Fibroblast of skin of back (primary cell): ENCODE results near the gene RNGTT.
A peak's percentile ranks its signal among the peaks of the same experiment; 100 is the strongest.
"Not testable (repeated sequence)": the region's sequence is repeated elsewhere in the genome, so short reads cannot be mapped to it uniquely, and the experiment has no call there.

Experiments used
- DNase-seq: peaks from one replicate; pipeline ENCODE4 v3.0.0-alpha.2; 2013

The RNGTT gene

DNA sequence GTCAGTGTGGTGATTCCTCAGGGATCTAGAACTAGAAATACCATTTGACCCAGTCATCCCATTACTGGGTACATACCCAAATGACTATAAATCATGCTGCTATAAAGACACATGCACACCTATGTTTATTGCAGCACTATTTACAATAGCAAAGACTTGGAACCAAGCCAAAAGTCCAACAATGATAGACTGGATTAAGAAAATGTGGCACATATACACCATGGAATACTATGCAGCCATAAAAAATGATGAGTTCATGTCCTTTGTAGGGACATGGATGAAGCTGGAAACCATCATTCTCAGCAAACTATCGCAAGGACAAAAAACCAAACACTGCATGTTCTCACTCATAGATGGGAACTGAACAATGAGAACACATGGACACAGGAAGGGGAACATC is 247.0 kb downstream of the RNGTT start:
- not testable (repeated sequence) for DNase-seq

DNA sequence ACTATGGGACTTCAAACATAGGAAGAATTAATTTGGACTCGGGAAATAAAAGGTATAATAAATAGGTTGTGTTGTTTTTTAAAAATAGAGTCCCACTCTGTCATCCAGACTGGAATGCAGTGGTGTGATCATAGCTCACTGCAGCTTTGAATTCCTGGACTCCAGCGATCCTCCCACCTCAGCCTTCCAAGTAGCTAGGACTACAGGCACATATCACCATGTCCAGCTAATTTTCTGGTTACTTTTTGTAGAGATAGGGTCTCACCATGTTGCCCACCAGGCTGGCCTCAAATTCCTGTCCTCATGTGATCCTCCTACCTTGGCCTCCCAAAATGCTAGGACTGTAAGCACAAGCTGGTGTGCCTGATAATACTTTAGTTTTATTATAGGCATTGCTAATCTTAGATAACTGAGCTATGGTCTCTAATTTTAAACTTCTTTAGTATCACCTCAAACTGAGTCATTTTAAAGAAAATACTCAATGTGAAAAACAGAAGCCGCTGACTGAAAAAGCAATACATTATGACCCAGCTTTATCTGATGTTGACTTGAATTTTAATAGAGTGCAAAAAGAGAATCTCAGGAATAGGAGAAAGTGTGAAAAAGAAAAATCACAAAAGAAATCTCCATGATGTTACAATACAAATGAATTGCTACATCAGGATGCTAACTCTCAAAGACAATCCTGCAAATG is 251.0 kb downstream of the RNGTT start:
- DNase-seq, result no peak

DNA sequence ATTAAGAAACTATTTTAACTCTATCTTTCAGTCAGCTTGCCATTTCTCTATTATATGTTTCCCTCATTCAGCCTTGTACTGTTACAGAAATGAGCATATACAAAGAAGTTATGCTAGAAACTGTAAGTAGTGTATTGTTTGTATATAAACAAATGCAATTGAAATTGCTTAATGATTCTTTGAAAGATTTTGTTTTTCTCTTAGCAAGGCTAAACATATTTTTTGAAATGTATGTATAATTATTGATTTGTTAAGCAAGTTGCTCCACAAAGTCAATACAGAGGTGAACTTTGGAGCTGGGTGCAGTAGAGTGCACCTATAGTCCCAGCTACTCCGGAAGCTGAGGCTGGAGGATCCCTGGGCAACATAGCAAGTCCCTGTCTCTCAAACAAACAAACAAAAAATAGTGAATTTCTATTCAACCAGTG is 253.6 kb downstream of the RNGTT start:
- DNase-seq, result no peak

DNA sequence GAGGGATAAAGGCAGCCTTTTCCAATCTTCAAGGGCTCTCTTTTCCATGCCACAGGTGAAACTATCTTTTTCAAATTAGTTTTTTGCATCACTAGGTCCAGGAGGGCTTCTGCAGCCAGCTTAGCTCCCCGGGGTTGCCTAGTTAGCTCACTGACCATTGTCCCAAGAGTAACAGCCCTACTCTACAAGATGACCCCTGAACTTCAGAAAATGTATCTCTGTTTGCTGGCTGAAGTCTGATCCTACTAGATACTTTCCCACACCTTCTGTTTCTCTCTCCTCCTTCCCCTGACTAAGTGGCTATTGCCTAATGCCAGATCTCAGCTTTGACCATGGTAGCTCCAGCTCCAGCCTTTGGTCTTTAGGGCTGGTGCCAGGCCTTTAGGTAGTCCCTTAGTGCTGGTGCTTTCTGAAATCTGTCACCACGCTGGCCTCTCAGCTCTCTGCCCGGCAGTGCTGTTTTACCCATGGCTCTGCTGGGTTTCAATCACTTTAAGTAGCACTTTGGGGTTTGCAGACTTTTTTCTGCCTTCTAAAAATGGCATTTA is 255.1 kb downstream of the RNGTT start:
- no peak for DNase-seq

DNA sequence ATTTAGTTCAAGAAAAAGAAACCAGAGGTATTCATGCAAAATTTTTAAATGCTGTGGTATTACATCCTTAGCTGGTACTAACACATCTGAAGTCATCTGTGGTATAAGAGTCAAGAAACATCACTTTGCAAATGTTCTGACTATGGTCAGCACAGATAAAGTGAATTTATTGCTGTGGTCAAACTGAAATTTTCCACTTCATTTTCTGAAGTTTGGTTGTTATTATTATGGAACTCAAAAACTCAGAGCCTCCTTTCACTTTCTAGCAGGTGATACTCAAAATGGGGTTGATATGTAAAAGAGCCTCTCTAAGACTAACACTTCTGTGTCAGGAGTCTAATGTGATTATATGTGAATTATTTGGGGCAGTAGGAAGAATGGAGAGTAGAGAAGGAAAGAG is 257.8 kb downstream of the RNGTT start:
- no peak for DNase-seq

DNA sequence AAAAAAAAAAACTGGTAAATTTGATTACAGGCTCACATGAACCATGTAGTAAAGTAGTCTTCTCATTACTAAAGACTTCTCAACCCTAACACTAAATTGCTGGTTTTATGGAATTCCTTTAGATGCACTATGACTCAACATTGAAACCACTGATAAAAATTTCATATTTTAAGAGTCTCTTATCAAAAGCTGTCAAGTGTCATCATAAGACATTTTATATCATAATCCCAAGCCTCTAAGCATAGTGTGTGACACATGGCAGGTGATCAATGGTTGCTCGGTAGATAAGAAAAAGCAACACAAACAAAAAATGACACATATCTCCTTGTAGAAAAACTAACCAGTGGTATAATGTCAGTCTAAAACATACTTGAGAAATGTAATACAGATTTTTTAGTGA is 258.4 kb downstream of the RNGTT start:
- DNase-seq, result peak; percentile 20

DNA sequence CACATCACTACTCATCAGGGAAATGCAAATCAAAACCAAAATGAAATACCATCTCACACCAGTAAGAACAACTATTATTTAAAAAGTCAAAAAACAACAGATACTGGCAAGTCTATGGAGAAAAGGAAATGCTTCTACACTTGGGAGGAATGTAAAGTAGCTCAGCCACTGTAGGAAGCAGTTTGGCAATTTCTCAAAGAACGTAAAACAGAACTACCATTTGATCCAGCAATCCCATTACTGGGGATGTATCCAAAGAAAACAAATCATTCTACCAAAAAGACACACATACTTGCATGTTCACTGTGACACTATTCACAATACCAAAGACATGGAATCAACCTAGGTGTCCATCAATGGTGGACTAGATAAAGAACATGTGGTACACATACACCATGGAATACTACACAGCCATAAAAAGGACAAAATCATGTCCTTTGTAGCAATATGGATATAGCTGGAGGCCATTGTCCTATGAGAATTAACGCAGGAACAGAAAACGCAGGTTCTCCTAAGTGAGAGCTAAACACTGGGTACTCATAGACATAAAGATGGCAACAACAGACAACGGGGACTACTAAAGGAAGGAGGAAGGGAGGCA is 260.4 kb downstream of the RNGTT start:
- peak; percentile 43 for DNase-seq

DNA sequence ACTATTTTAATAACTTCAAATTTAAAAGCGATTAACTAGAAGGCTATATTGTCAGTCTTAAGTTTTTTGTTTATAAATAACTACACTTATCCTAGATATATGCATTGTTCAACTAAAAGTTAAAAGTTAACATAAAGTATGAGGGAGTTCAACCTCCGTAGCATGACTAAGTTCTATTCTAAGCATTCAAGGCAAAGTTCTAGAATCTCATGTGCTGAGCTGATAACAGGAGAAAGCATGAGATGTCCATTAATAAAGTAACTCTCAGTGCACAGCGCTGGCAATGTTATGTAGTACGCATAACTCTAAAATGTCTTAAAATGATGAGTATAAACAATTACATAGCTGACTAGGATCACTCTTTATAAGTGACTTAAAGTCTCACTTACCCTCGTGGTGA is 264.8 kb downstream of the RNGTT start:
- DNase-seq, result no peak

DNA sequence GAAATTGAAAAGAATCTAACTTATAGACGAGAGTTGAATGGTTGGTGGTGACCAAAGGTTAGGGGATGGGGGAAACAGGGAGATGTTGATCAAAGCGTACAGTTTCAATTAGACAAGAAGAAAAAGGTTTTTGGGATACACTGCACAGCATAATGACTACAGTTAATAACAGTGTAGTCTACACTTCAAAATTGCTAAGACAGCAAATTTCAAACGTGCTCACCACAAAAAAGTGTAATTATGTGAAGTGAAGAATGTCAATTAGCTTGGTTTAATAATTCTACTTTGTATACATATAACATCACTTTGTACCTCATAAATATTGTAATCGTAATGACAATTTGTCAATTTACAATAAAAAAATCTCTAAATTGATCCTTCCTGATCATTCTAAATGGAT is 267.5 kb downstream of the RNGTT start:
- no peak for DNase-seq

DNA sequence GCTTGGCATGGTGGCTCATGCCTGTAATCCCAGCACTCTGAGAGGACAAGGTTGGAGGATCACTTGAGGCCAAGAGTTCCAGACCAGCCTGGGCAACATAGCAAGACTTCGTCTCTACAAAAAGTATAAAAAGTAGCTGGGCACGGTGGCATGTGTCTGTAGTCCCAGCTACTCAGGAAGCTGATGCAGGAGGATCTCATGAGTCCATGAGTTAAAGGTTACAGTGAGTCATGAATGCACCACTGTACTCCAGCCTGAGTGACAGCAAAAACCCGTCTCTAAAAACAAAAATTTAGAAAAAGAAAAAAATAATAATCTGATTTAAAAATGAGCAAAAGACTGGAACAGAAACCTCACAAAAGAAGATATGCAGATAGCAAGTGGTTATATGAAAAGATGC is 279.7 kb downstream of the RNGTT start:
- no peak for DNase-seq

DNA sequence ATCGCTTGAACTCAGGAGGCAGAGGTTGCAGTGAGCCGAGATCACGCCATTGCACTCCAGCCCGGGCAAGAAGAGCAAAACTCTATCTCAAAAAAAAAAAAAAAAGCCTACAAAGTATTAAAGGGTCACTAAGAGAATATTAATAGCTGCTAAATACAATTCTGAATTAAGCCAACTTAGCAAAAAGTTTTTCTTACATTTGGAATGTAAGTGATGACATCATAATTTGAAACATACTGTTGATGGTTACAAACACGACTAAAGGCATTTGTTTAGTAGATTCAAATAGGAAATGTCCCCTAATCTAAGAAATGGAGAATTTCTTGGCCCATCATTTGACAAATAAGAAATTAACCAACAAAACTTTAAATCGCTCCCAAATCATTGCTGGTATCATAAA is 282.8 kb downstream of the RNGTT start:
- no peak for DNase-seq

DNA sequence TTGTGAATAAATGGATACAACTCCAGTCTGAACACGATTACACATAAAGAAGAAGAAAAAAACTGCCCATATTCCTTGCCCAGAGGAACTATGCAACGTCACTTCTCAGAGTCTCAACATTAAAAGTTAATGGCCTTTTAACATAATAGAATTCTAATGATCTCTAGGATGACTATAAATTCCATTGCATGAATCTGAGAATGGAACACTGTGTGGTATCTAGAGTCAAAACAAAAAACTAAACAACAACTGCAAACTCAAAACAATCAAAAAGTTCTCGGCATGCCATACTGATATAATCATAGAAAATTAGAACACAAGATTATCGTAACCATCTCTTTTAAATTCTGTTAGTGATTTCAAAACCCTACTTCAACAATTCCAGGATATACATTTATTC is 283.6 kb downstream of the RNGTT start:
- DNase-seq, result no peak

DNA sequence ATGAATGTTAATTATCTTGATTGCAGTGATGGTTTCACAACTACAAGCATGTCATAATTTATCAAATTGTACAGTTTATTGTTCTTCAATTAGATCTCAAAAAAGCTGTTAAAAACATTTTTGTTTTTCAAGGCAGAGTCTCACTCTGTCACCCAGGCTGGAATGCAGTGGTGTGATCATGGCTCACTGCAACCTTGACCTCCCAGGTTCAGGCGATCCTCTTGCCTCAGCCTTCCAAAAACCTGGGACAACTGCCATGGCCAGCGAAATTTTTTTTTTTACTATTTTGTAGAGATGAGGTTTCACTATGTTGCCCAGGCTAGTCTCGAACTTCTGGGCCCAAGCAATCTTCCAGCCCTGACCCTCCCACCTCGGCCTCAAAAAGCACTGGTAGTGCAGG is 286.1 kb downstream of the RNGTT start:
- DNase-seq, result no peak

DNA sequence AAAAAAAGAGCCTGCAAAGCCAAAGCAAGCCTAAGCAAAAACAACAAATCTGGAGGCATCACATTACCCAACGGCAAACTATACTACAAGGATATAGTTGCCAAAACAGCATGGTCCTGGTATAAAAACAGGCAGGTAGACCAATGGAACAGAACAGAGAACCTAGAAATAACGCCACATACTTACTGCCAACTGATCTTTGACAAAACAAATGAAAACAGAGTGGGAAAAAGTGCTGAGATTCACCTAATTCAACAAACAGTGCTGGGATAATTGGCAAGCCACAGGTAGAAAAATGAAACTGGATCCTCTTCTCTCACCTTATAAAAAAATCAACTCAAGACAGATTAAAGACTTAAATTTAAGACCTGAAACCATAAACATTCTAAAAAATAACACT is 291.8 kb downstream of the RNGTT start:
- no peak for DNase-seq

DNA sequence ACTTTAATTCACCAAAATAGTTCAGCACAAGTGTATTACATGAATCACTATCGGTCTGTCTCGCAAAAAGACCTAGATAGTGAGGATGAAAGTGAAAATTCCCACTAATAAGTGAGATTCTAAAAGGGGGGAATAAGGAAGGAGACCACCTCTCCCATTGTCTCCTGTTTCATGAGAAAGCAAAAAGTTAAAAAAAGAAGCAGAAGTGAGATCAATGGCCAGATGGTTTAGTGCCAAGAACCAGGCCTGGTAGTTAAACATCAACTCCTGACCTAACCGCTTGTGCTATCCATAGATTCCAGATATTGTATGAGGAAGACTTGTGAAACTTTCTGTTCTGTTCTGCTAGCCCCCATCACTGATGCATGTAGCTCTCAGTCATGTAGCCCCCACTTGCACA is 293.0 kb downstream of the RNGTT start:
- DNase-seq, result no peak

DNA sequence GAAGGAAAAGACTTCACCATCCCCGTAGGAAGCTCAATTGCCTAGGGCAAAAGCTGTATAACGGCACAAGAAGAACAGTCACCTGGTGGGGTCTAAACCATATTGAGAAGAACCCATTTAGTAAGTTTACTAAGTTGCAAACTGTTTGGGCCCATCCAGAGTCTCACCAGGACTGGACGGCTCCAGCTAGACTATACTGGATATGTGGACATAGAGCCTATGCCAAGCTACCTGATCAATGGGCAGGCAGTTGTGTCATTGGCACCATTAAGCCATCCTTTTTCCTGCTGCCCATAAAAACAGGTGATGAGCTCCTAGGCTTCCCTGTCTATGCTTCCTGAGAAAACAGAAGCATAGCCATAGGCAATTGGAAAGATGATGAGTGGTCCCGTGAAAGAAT is 293.9 kb downstream of the RNGTT start:
- no peak for DNase-seq

DNA sequence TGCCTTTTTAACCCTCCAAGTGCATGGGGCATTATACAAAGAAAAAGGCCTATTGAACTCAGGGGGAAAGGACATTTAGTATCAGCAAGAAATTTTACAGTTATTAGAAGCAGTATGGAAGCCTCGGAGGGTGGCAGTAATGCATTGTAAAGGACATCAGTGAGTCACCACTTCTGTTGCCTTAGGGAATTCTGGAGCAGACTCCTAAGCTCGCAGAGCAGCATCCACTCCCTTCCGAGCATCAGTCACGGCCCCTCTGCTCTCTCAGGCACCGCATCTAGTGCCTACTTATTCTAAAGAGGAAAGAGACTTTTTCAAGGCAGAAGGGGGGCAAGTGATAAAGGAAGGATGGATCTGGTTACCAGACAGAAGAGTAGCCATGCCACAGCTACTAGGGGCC is 296.5 kb downstream of the RNGTT start:
- no peak for DNase-seq

DNA sequence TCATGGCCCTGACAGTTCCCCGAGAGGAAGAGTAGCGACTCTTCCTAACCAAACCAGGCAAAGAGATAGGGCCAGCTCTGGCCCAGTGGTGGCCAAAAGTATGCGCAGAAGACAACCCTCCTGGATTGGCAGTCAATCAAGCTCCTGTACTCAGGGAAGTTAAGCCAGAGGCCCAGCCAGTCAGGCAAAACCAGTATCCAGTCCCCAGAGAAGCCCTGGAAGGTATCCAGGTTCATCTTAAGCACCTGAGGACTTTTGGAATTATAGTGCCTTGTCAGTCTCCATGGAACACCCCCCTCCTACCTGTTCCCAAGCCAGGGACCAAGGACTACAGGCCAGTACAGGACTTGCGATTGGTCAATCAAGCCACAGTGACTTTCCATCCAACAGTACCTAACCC is 298.3 kb downstream of the RNGTT start:
- DNase-seq, result no peak

DNA sequence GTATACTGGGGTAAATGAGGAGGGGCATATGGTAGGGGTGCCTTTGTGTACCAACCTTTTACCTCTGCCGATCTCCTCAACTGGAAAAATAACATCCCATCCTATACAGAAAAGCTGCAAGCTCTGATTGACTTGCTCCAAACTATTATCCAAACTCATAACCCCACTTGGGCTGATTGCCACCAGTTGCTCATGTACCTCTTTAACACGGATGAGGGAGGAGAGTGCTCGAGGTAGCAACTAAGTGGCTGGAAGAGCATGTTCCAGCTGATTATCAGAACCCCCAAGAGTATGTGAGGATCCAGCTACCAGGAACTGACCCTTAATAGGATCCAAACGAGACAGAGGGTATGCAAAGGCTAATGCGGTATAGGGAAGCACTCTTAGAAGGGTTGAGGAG is 299.6 kb downstream of the RNGTT start:
- no peak for DNase-seq

DNA sequence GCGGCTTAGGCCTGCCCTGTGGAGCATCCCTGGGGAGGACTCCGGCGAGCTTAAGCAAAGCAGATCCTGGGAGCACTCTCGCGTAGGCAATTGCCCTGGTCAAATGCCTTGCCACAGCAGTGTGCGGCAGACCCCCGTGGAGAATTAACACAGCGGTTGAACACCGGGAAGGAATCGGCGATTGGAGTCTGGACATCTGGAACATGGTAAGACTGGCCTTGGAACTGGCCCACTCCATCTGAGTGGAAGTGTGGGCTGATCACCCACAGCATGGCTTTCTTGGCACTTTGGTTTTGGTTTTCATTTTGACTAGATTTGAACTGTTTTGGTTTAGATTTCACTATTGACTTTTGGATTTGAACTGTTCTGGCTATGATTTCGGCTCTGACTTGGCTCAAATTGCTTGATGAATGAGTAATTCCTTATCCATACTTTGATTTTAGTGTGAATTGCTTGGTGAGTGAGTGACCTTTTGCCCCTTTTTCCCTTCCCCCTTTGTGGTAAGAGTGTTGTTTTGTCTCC is 300.7 kb downstream of the RNGTT start:
- no peak for DNase-seq

DNA sequence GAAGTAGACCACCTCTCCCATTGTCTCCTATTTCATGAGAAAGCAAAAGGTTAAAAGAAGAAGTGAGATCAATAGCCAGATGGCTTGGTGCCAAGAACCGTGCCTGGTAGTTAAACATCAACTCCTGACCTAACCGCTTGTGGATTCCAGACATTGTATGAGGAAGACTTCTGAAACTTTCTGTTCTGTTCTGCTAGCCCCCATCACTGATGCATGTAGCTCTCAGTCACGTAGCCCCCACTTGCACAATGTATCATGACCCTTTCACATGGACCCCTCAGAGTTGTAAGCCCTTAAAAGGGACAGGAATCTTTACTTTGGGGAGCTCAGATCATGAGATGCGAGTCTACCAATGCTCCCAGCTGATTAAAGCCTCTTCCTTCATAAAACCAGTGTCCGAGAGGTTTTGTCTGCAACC is 301.2 kb downstream of the RNGTT start:
- DNase-seq, result no peak

DNA sequence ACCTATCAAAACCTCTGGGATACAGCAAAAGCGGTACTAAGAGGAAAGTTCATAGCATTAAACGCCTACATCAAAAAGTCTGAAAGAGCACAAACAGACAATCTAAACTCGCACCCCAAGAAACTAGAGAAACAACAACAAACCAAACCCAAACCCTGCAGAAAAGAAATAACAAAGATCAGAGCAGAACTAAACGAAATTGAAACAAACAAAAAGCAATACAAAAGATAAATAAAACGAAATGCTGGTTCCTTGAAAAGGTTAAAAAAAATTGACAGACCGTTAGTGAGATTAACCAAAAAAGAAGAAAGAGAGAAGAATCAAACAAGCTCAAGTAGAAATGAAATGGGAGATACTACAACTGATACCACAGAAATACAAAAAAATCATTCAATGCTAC is 302.3 kb downstream of the RNGTT start:
- no peak for DNase-seq

DNA sequence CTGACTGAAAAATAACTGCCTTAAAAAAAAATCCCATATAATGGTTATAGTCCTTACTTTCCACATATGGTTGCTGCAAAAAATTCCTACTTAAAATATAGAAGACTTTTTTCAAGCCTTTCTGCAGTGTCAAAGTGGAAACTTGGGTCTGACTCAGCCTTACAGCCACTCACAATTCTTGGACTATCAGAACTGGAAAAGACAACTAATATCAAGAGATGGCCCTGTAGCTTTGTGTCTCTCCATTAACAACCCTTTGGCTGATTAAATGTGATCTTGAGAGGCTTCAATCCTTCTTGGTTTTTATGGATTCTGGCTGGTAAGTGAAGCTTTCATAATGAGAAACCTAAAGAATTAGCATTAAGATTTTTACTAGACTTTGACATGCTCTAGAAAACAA is 307.8 kb downstream of the RNGTT start:
- no peak for DNase-seq

DNA sequence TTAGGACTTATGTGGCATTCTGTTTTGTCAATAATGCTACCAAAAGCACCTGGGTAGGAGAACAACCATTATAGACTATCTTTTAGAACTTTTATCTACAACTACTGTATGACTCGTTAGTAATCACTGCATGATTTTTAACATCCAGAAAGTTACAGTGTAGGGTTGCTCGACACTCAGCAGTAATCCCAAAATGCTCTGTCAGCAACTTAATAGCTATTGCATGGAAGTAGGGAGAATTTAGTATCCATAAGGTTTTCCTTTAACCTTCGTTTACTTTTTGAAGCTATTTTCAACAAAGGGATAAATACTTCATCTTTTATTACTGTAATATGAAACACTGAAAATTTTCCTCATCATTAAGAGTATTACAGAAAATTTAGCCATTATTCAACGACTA is 309.5 kb downstream of the RNGTT start:
- DNase-seq, result no peak
